GM12878 (cell line): ENCODE measurements around the gene OPCML. TPM values are rescaled to one million over a fixed set of nuclear protein-coding genes. Genes with fewer than 3 reads are reported as not detected.

Source experiments
- ATAC-seq: fragments of 200-7000 bp; cut with Tn5 transposase; 3 replicates; pipeline ENCODE4 v1.9.1; 2020; ENCODE audit warnings: mild to moderate bottlenecking, moderate library complexity
- BruUV-seq: library from RNA; stranded (reverse); fragments of 400-500 nt; replicated peaks from 2 replicates; lab custom pipeline; 2021; lab: Mats Ljungman, UMichigan
- CTCF ChIA-PET: fragments of 300-600 bp; sonication (Branson Sonifier 250); formaldehyde crosslinking; extraction: SDS; loops from one replicate; lab custom pipeline; 2021; ENCODE audit warnings: inconsistent platforms; lab: Yijun Ruan, JAX
- POLR2A ChIA-PET: fragments of 350-600 bp; formaldehyde crosslinking; extraction: SDS; loops from one replicate; lab custom pipeline; 2021; ENCODE audit warnings: inconsistent platforms; lab: Charles Lee
- RAD21 ChIA-PET: fragments of 300-600 bp; sonication (Branson Sonifier 250); formaldehyde crosslinking; loops from one replicate; lab custom pipeline; 2023; ENCODE audit warnings: antibody characterized with exemption; ENCODE audit not compliant: unreplicated experiment; lab: Charles Lee
- SMC1A ChIA-PET: fragments of 300-600 bp; sonication (Branson Sonifier 250); formaldehyde crosslinking; loops from one replicate; lab custom pipeline; 2023; ENCODE audit not compliant: unreplicated experiment, uncharacterized antibody; lab: Charles Lee
- DNase-seq: peaks from one replicate; pipeline ENCODE4 v3.0.0-alpha.2; 2011; ENCODE audit warnings: low read depth, low spot score
- FAIRE-seq: peaks from 3 replicates; lab custom pipeline; 2011; peaks lifted over from hg19 to GRCh38; lab: Jason Lieb, UNC
- H2AFZ ChIP-seq: 2 replicates; pipeline ENCODE4 v1.6.0; 2011; ENCODE audit warnings: low read depth, low read length, control low read depth; ENCODE audit not compliant: control insufficient read depth
- H3K27ac ChIP-seq: 2 replicates; pipeline ENCODE4 v1.5.1; 2011; ENCODE audit warnings: control low read depth; ENCODE audit not compliant: control insufficient read depth, insufficient read depth
- H3K27me3 ChIP-seq, 2 experiments: replicated peaks in 1 of 2; 2 replicates each; pipeline versions ENCODE4 v1.6.0 to v1.6.1; 2011; ENCODE audit warnings: low read length in 1 of 2; ENCODE audit not compliant: control insufficient read depth in 2 of 2, insufficient read depth in 2 of 2
- H3K36me3 ChIP-seq, 2 experiments: 2 replicates each; pipeline ENCODE4 v1.5.1; 2011; ENCODE audit warnings: low read length in 1 of 2; ENCODE audit not compliant: control insufficient read depth in 2 of 2, insufficient read depth in 2 of 2
- H3K4me1 ChIP-seq: 2 replicates; pipeline ENCODE4 v1.6.1; 2011; ENCODE audit warnings: mild to moderate bottlenecking, low read length, moderate library complexity, mixed read lengths; ENCODE audit not compliant: control insufficient read depth, insufficient read depth
- H3K4me2 ChIP-seq: 2 replicates; pipeline ENCODE4 v1.6.0; 2011; ENCODE audit warnings: control low read depth; ENCODE audit not compliant: control insufficient read depth, insufficient read depth
- H3K4me3 ChIP-seq: fragments of 200-600 bp; sonication (generic); 2 replicates; pipeline ENCODE4 v1.5.1; 2016
- H3K79me2 ChIP-seq: 2 replicates; pipeline ENCODE4 v1.6.0; 2011; ENCODE audit warnings: low read length; ENCODE audit not compliant: control insufficient read depth, insufficient read depth
- H3K9ac ChIP-seq: 2 replicates; pipeline ENCODE4 v1.8.0; 2011; ENCODE audit warnings: low read length, control low read depth, mixed read lengths; ENCODE audit not compliant: control insufficient read depth, insufficient read depth
- H3K9me3 ChIP-seq: replicated peaks from 3 replicates; pipeline ENCODE4 v1.5.1; 2011; ENCODE audit warnings: mild to moderate bottlenecking, low read length; ENCODE audit not compliant: control insufficient read depth, insufficient read depth
- H4K20me1 ChIP-seq: 2 replicates; pipeline ENCODE4 v1.6.0; 2011; ENCODE audit not compliant: control insufficient read depth, insufficient read depth
- BRCA1 ChIP-seq: IDR thresholded peaks from 2 replicates; pipeline ENCODE4 v1.6.1; 2011; ENCODE audit warnings: low read depth, low read length, improper control_type of control experiment
- CREB1 ChIP-seq: IDR thresholded peaks from 2 replicates; pipeline ENCODE4 v1.6.1; 2012; ENCODE audit warnings: low read depth, mild to moderate bottlenecking, inconsistent platforms
- DPF2 ChIP-seq: fragments of 450-650 bp; IDR thresholded peaks from 2 replicates; pipeline ENCODE4 v1.6.1; 2017; ENCODE audit warnings: mild to moderate bottlenecking
- EGR1 ChIP-seq, 2 experiments: IDR thresholded peaks; 1 replicate in 1 of 2; 2 replicates in 1 of 2; pipeline ENCODE4 v1.6.1; 2011 to 2012; ENCODE audit warnings: low read depth in 2 of 2, low read length in 2 of 2, borderline replicate concordance in 1 of 2, mild to moderate bottlenecking in 1 of 2, moderate library complexity in 1 of 2
- ETV6 ChIP-seq, 2 experiments: fragments of 450-650 bp in 1 of 2; IDR thresholded peaks in 1 of 2; conservative IDR thresholded peaks in 1 of 2; 2 replicates each; pipeline ENCODE4 v1.6.1; 2014; ENCODE audit warnings: antibody characterized with exemption in 1 of 2, borderline replicate concordance in 1 of 2, low read depth in 1 of 2, mild to moderate bottlenecking in 1 of 2, moderate library complexity in 1 of 2
- EZH2 ChIP-seq: IDR thresholded peaks from 2 replicates; pipeline ENCODE4 v1.6.1; 2012; ENCODE audit warnings: low read depth, mild to moderate bottlenecking, control low read depth, inconsistent platforms, low read length, borderline replicate concordance; ENCODE audit not compliant: control insufficient read depth
- LARP7 ChIP-seq: fragments of 450-650 bp; IDR thresholded peaks from 2 replicates; pipeline ENCODE4 v1.6.1; 2017; ENCODE audit warnings: mild to moderate bottlenecking
- MEF2A ChIP-seq: IDR thresholded peaks from 2 replicates; pipeline ENCODE4 v1.6.1; 2011; ENCODE audit warnings: low read depth, mild to moderate bottlenecking, low read length, moderate library complexity; ENCODE audit not compliant: insufficient read depth
- NR2C2 ChIP-seq: IDR thresholded peaks from 2 replicates; pipeline ENCODE4 v1.6.1; 2011; ENCODE audit warnings: borderline replicate concordance, low read depth; ENCODE audit not compliant: control insufficient read depth, insufficient read length
- POLR2AphosphoS5 ChIP-seq: IDR thresholded peaks from 2 replicates; pipeline ENCODE4 v1.6.1; 2011; ENCODE audit warnings: mild to moderate bottlenecking, low read length, inconsistent platforms
- POU2F2 ChIP-seq: IDR thresholded peaks from 3 replicates; pipeline ENCODE4 v1.6.1; 2011; ENCODE audit warnings: low read depth, mild to moderate bottlenecking, low read length, borderline replicate concordance
- ZNF274 ChIP-seq: IDR thresholded peaks from one replicate; pipeline ENCODE4 v1.8.0; 2011; ENCODE audit not compliant: insufficient read length, insufficient read depth
- ZNF384 ChIP-seq: IDR thresholded peaks from 2 replicates; pipeline ENCODE4 v1.6.1; 2012; ENCODE audit warnings: low read depth, mild to moderate bottlenecking, low read length, improper control_type of control experiment, borderline replicate concordance
- whole genome bisulfite sequencing: methylation state at CpG from one replicate; pipeline ENCODE4 v1.1.6; 2016; ENCODE audit warnings: low lambda C conversion rate; ENCODE audit not compliant: insufficient replicate concordance, insufficient coverage; ENCODE audit errors: missing lambda C conversion rate; 5-methylcytosine and 5-hydroxymethylcytosine counted together
- in situ Hi-C: fragments of 300-500 bp; cut with MboI; formaldehyde crosslinking; loops from 9 replicates; pipeline ENCODE4 v1.14.3; 2018; ENCODE audit warnings: mixed read lengths
- intact Hi-C: fragments of 100-400 bp; cut with micrococcal nuclease; formaldehyde crosslinking; loops from one replicate; pipeline ENCODE4 v1.14.2; 2022; ENCODE audit not compliant: unreplicated experiment
- polyA plus RNA-seq, 11 experiments: library from polyadenylated mRNA; depleted of rRNA in 4 of 11; unstranded in 6 of 11; stranded (reverse) in 5 of 11; fragments of >200 nt; fragmentation: Nextera tagmentation in 4 of 11; fragmentation: Illumina TruSeq in 1 of 11; extraction: Ambion mirVana in 4 of 11; extraction: Trizol in 1 of 11; gene quantifications; 1 replicate in 1 of 11; 2 replicates in 10 of 11; pipeline versions ENCODE4 v1.2.1 to v1.2.3, GENCODE V29; 2011 to 2016; ENCODE audit warnings: inconsistent platforms in 2 of 11, missing spikeins in 2 of 11, low read depth in 1 of 11
- total RNA-seq, 4 experiments: library from RNA; depleted of rRNA in 3 of 4; stranded (reverse); fragments of >200 nt in 3 of 4; fragmentation: Illumina TruSeq in 1 of 4; extraction: Trizol in 1 of 4; gene quantifications; 2 replicates each; pipeline versions ENCODE4 v1.2.1 to v1.2.3, GENCODE V29; 2013 to 2021
- TF ChIP-seq, protein P1 (sequence below): fragments of 450-650 bp; IDR thresholded peaks from 2 replicates; pipeline ENCODE4 v1.6.1; 2017; ENCODE audit warnings: mild to moderate bottlenecking, low read depth, inconsistent platforms; ENCODE audit not compliant: poor library complexity, severe bottlenecking

Gene OPCML
- total and polyA plus RNA-seq, 10 of the 15 experiments (the other 5 are each of a cell fraction or from before 2014, with no cell fraction given) = 0.84 TPM; not detected in 9

DNA sequence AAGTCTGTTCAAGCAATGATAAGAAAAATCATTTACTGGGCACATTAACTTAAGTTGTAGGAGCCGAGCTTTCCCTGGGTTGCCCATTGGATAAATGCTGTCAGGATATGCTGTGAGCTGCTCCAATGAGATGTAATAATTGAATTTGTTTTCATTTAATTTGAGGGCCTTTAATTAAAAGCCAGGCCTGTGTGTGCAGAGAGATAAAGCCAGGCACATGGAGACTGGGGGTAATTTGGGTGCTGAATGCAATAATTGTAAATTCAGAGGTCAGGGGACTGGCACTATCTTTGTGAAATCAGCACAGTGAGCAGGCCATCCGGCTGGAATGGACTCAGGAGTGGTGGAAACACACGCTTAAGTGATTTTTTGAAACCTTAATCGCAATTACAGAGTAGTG lies 125.8 kb downstream of the OPCML start:
- no peak for ATAC-seq
- intact Hi-C loops (no loop called here), in situ Hi-C loops (no loop called here)
- Histone ChIP-seq H3K9me3 (no peaks in the 10 kb centered on the region; the same call in 1 of the 3 replicates), H3K9ac (no peak overlapping the region), H4K20me1 (no peaks in the 10 kb centered on the region)
- RAD21 ChIA-PET = no interaction called here
- TF ChIP-seq POLR2AphosphoS5 = no peak
- no peak for TF ChIP-seq ETV6 (conservative IDR thresholded peaks at IDR 0.05 in 1 of 2, IDR thresholded peaks at IDR 0.05 in 1 of 2; ENCODE audit: borderline replicate concordance in 1 of 2, low read depth in 1 of 2)
- no peak for TF ChIP-seq NR2C2
- no peak for TF ChIP-seq POU2F2
- TF ChIP-seq ZNF274 = no peak
- no peak for TF ChIP-seq EZH2
- no peak for TF ChIP-seq MEF2A
- TF ChIP-seq, protein P1, sequence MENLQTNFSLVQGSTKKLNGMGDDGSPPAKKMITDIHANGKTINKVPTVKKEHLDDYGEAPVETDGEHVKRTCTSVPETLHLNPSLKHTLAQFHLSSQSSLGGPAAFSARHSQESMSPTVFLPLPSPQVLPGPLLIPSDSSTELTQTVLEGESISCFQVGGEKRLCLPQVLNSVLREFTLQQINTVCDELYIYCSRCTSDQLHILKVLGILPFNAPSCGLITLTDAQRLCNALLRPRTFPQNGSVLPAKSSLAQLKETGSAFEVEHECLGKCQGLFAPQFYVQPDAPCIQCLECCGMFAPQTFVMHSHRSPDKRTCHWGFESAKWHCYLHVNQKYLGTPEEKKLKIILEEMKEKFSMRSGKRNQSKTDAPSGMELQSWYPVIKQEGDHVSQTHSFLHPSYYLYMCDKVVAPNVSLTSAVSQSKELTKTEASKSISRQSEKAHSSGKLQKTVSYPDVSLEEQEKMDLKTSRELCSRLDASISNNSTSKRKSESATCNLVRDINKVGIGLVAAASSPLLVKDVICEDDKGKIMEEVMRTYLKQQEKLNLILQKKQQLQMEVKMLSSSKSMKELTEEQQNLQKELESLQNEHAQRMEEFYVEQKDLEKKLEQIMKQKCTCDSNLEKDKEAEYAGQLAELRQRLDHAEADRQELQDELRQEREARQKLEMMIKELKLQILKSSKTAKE = no peak
- TF ChIP-seq BRCA1 = no peak
- no peak for TF ChIP-seq ZNF384
- TF ChIP-seq EGR1 (IDR thresholded peaks at IDR 0.05; ENCODE audit: borderline replicate concordance in 1 of 2, low read depth in 2 of 2, low read length in 2 of 2) = no peak
- TF ChIP-seq DPF2 = no peak
- TF ChIP-seq CREB1 = no peak
- TF ChIP-seq LARP7 = no peak
- TF ChIP-seq, all 136 proteins: peak for 0
- ChIA-PET SMC1A (interaction anchor here (1.2 to 1.5 kb wide), 2 partner anchors 21 to 273 kb away, joined by 3 to 5 read pairs; no protein-coding TSS in a partner anchor), POLR2A (no interaction called here), CTCF (no interaction called here)
- Histone ChIP-seq H2AFZ (no peak overlapping the region), H3K4me1 (peaks cover 13% of the 10 kb centered on the region), H3K79me2 (no peaks in the 10 kb centered on the region), H3K36me3 (no peaks in the 10 kb centered on the region), H3K4me2 (no peak overlapping the region), H3K4me3 (no peak overlapping the region), H3K27me3 (no peaks in the 10 kb centered on the region), H3K27ac (no peak overlapping the region)
- no TSS peak for BruUV-seq
- 60% methylated on average over 4 of the region's 4 CpGs for WGBS
- FAIRE-seq (no peak), DNase-seq (no peak)
